Renal cortex interstitium (tissue), 11 donors: Measurements from ENCODE around the gene CNOT9. TPM values are rescaled to one million over a fixed set of nuclear protein-coding genes. Genes with fewer than 3 reads are reported as not detected.

ENCODE experiments used
- DNase-seq, 11 donors: peaks; one replicate each; pipeline ENCODE4 v3.0.0-alpha.2; 2013; ENCODE audit warnings: low read depth in 9 of 11, low spot score in 4 of 11; ENCODE audit errors: extremely low read depth in 1 of 11
- polyA plus RNA-seq, 3 donors: library from polyadenylated mRNA; unstranded; fragments of 120-200 nt; gene quantifications; one replicate each; pipeline ENCODE4 v1.2.1, GENCODE V29; 2013; ENCODE audit not compliant: insufficient read length in 3 of 3

The CNOT9 gene
- polyA plus RNA-seq, 3 donors = 49.4 to 55.2 (median 52.3) TPM

GRCh38 chr2:218567797-218568189, 846 bp upstream of the CNOT9 start:
- DNase-seq = peak in 1 of 11 donors; percentile 47

- peak in 6 of 11 donors; percentile 26 to 45 (median 33) for DNase-seq
Measured at GRCh38 chr2:218569038-218569431, 396 bp downstream of the CNOT9 start.

- peak in 2 of 11 donors; percentile 1 to 13 for DNase-seq
Measured at GRCh38 chr2:218569661-218570500, 1.2 kb downstream of the CNOT9 start.

GRCh38 chr2:218570850-218571249, 2.2 kb downstream of the CNOT9 start:
- DNase-seq = peak in 1 of 11 donors; percentile 3

DNA sequence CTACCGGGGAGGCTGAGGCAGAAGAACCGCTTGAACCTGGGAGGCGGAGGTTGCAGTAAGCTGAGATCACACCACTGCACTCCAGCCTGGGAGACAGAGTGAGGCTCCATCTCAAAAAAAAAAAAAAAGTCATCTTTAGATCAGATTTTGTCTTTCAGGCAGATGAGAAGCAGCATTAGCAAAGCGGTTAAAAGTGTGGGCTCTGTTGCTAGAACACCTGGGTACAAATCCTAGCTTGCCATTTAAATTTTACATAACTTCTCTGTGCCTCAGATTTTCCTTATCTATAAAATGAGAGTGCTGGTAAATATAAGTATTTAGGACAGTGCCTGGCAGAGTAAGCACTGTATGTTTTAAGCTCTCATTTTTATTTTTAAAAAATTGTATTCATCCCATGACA, 8.2 kb downstream of the CNOT9 start:
- DNase-seq = no peak

DNA sequence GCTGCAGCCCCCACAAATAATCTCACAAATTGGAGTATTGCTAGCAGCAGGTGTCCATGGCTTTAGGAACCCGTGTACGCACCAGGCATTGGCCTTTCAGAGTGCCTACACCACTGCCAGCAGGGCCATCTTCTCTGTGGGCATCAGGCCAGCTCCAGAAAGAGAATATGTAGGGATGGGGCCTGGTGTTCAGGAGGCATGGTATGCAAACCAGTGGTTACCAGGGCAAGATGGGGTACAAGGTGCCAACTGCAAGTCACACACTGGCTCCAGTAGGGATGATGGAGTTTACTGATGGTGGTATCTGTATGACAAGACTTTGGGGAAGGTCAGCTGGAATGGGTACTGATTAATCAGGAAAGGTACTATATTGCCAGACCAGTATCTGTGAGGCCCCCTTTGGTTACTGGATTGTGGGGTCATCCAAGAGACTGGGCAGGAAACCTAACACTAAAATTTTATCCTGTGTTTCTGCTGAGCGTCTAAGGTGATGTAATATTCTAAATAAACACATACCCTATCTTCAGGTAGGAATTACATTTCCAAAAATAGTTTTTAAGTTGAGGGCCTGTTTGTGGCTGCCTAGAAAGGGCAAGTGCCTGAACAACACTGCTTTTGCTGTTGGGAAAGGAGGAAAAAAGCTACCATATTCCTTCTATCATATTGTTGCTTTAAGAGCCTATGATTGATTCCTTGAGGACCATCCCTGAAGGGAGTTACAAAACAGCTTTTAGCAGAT, 9.0 kb downstream of the CNOT9 start:
- no peak for DNase-seq

DNA sequence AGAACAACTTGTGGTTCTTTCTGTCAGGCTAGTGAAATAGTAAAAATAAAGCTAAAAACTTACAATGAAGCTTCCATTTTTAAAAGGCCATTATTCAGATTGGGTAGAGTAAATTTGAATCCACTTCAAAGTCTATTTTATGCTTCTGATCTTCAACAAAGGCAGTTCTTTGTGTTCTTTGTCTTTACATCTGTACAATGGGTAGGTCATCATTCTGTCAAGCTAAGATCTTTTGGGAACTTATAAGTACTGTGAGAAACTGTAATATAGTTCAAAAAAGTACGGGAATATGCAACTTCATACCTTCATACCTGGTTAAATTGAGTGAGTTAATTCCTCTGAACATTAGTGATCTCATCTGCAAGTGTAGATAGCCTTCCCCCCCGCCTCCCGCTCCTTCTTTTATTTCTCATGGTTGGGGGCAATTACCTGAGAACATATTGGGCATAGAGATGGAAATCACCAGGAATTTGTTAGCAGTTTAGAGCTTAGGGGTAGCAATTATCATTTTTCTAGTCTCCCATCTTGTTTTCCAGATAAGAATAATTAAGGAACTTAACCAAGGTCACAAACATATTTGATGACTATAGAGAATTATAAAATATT, 9.7 kb downstream of the CNOT9 start:
- no peak for DNase-seq

DNA sequence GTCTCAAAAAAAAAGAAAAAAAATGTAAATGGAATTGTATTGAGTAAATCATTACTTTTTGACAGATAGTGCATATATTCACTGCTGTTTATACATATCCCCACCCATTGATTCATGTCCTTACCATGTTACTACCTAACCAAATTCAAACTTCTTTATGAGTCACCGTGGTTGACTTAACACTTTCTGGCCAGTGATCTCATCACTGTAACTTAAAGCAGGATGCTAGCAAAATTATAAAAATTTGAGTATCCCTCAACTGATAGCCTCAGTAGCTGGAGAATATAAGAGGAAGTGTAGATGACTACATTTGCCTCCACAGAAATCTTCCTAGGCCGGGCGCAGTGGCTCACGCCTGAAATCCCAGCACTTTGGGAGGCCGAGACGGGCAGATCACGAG, 13.4 kb downstream of the CNOT9 start:
- no peak for DNase-seq

- no peak for DNase-seq
Measured at GRCh38 chr2:218583983-218584850, 15.6 kb downstream of the CNOT9 start.

- no peak for DNase-seq
Measured at GRCh38 chr2:218585541-218585940, 16.9 kb downstream of the CNOT9 start.

DNA sequence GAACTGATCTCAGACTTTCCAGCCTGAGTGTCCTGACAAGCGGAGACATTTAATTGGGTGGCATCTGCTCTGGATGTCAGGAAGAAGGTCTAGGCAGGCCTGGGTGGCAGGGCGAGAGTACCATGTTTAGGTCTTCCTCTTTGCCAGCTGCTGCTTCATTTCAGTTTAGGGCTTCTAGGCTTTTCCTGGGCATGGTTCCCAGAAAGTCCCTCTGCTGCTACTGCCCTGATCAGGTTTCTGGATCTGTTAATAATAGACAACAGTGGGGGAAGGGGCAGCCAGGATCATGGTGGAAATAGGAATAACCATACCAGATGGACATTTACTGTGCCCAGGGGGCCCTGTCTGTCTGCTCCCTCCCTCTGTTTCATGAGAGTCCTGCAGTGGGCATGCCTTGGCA, 36.8 kb downstream of the CNOT9 start:
- DNase-seq = peak in 3 of 11 donors; percentile 9 to 27 (median 16)

GRCh38 chr2:218607436-218608115, 38.9 kb downstream of the CNOT9 start, which contains the start of gene PLCD4:
Gene PLCD4, plus strand, starts transcription at chr2:218607899. Its CDS starts 7,841 bp downstream, at chr2:218615740.
- DNase-seq = peak in 8 of 11 donors; percentile 4 to 37 (median 32)

DNA sequence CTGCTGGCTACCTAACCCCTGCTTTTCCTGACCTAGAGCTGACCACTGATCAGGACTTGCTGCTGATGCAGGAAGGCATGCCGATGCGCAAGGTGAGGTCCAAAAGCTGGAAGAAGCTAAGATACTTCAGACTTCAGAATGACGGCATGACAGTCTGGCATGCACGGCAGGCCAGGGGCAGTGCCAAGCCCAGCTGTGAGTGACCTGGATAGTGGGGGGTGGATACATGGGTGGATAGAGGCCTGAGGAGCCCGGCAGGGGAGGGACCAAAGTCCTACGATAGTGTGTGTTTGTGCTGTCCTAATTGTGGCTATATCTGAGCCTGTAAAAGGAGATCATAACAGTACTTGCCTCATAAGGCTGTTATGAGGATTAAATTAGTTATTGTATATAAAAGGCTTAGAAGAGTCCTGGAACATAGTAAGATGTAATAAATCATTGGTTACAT, 47.3 kb downstream of the CNOT9 start:
- DNase-seq = no peak

DNA sequence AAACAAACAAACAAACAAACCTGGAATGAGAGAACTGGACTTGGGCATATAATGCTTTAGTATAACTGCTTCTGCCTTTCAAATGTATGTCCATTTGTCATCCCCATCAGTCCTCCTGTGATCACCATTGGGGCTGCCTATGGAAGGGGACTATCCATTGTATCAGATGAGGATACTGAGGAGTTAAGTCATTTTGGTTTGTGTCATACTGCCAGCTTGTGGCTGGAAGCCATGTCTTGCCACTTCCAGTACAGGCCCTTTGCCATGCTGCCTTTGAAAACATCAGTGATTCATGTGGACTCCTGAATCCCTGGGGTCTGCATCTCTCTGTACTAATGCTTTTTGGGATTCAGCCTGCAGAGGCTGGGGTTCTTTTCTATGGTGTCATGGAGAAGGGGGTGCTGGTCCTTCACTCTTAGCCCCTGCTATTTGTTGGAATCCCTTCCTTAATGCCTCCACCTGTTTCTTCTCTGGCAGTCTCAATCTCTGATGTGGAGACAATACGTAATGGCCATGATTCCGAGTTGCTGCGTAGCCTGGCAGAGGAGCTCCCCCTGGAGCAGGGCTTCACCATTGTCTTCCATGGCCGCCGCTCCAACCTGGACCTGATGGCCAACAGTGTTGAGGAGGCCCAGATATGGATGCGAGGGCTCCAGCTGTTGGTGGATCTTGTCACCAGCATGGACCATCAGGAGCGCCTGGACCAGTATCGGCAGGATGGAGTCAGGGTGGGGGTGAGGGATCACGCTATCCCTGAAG, 49.6 kb downstream of the CNOT9 start:
- no peak for DNase-seq

GRCh38 chr2:218621007-218621406, 52.4 kb downstream of the CNOT9 start:
- DNase-seq = no peak

DNA sequence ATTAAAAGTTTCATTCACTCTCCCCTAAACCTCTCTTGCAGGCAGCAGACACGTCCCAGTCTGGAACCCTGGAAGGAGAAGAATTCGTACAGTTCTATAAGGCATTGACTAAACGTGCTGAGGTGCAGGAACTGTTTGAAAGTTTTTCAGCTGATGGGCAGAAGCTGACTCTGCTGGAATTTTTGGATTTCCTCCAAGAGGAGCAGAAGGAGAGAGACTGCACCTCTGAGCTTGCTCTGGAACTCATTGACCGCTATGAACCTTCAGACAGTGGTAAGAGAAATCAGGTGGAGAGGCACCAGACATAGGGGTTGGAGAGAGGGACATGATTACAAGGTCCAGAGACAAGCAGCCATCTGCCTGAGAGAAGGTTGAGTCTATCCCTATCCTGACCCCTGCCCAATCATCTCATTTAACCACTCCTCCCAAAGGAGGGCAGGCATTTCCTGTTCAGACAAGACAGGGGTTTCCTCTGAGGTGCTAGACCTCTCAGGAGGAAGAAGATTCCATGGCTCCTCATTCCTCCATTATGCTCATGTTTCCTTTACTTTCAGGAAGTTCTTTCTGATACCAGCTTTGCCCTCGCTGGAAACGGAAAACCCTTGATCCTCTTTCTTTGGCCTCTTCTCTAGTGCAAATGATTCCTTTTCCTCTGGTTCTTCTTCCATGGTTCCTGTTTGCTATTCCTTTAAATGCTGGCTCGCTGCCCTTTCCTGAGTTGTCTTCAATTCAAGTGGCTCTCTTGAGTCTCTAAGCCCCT, 54.1 kb downstream of the CNOT9 start:
- DNase-seq = no peak

GRCh38 chr2:218623366-218623705, 54.7 kb downstream of the CNOT9 start:
- no peak for DNase-seq
